H1 (cell line): ENCODE data around the gene SLC2A5. TPM values are rescaled to one million over a fixed set of nuclear protein-coding genes. Genes with fewer than 3 reads are reported as not detected.

Experiments used
- CTCF ChIA-PET: fragments of 300-600 bp; sonication (Branson Sonifier 250); formaldehyde crosslinking; loops from one replicate; lab custom pipeline; 2021; ENCODE audit not compliant: partially characterized antibody; lab: Charles Lee
- POLR2A ChIA-PET: fragments of 300-600 bp; sonication (Branson Sonifier 250); formaldehyde crosslinking; loops from one replicate; lab custom pipeline; 2021; ENCODE audit warnings: inconsistent platforms; ENCODE audit not compliant: partially characterized antibody; lab: Charles Lee
- DNase-seq, 2 experiments: peaks; one replicate each; pipeline versions ENCODE4 v3.0.0 to v3.0.0-alpha.2; 2010 to 2022; ENCODE audit warnings: low spot score in 2 of 2, low read depth in 1 of 2, mixed read lengths in 1 of 2
- FAIRE-seq: peaks from 2 replicates; lab custom pipeline; 2011; peaks lifted over from hg19 to GRCh38; lab: Jason Lieb, UNC
- H2AFZ ChIP-seq: 2 replicates; pipeline ENCODE4 v1.8.1; 2012; ENCODE audit warnings: low read length, inconsistent platforms
- H2AK5ac ChIP-seq: 2 replicates; pipeline ENCODE4 v1.6.1; 2013; ENCODE audit warnings: low read depth, low read length
- H2BK120ac ChIP-seq: replicated peaks from 2 replicates; pipeline ENCODE3; 2013; ENCODE audit warnings: low read depth, low read length, inconsistent platforms
- H2BK12ac ChIP-seq: 2 replicates; pipeline ENCODE4 v1.6.1; 2013; ENCODE audit warnings: low read depth, low read length
- H2BK15ac ChIP-seq: 2 replicates; pipeline ENCODE4 v1.6.1; 2013; ENCODE audit warnings: low read length
- H2BK20ac ChIP-seq: 2 replicates; pipeline ENCODE4 v1.6.1; 2013; ENCODE audit warnings: low read length
- H2BK5ac ChIP-seq: 2 replicates; pipeline ENCODE4 v1.6.1; 2013; ENCODE audit warnings: low read depth, low read length
- H3K14ac ChIP-seq: 2 replicates; pipeline ENCODE4 v1.6.1; 2013; ENCODE audit warnings: inconsistent platforms; ENCODE audit not compliant: insufficient read length
- H3K18ac ChIP-seq: 2 replicates; pipeline ENCODE4 v1.6.1; 2013; ENCODE audit warnings: low read length; ENCODE audit errors: extremely low read depth
- H3K23ac ChIP-seq: 2 replicates; pipeline ENCODE4 v1.6.1; 2013; ENCODE audit warnings: inconsistent platforms; ENCODE audit not compliant: insufficient read length
- H3K23me2 ChIP-seq: 2 replicates; pipeline ENCODE4 v1.6.1; 2013; ENCODE audit warnings: low read depth, low read length
- H3K27ac ChIP-seq: 2 replicates; pipeline ENCODE4 v1.6.1; 2011; ENCODE audit warnings: low read depth, low read length, inconsistent platforms
- H3K27me3 ChIP-seq, 4 experiments: replicated peaks in 1 of 4; 1 replicate in 1 of 4; 2 replicates in 3 of 4; pipeline versions ENCODE4 v1.6.1 to v1.8.1; 2011 to 2013; ENCODE audit warnings: low read length in 3 of 4, mild to moderate bottlenecking in 3 of 4, inconsistent platforms in 2 of 4, mixed read lengths in 2 of 4, moderate library complexity in 1 of 4; ENCODE audit not compliant: control insufficient read depth in 3 of 4, insufficient read depth in 3 of 4; ENCODE audit errors: extremely low read depth in 1 of 4
- H3K36me3 ChIP-seq, 4 experiments: 2 replicates each; pipeline versions ENCODE4 v1.6.1 to v1.8.1; 2011 to 2013; ENCODE audit warnings: mild to moderate bottlenecking in 4 of 4, low read length in 3 of 4, moderate library complexity in 2 of 4, control low read depth in 1 of 4, inconsistent platforms in 1 of 4; ENCODE audit not compliant: insufficient read depth in 4 of 4, control insufficient read depth in 2 of 4
- H3K4ac ChIP-seq: replicated peaks from 2 replicates; pipeline ENCODE3; 2013; ENCODE audit warnings: low read length, low read depth, mixed read lengths, inconsistent platforms; ENCODE audit not compliant: insufficient read length
- H3K4me1 ChIP-seq, 4 experiments: replicated peaks in 1 of 4; 1 replicate in 1 of 4; 2 replicates in 3 of 4; pipeline versions ENCODE4 v1.6.1 to v1.8.1; 2011 to 2013; ENCODE audit warnings: low read length in 3 of 4, inconsistent platforms in 2 of 4, mixed read lengths in 1 of 4; ENCODE audit not compliant: insufficient read depth in 4 of 4, control insufficient read depth in 3 of 4
- H3K4me2 ChIP-seq, 2 experiments: 2 replicates each; pipeline versions ENCODE4 v1.6.1 to v1.8.1; 2011 to 2013; ENCODE audit warnings: low read depth in 2 of 2, low read length in 2 of 2, control low read depth in 1 of 2, inconsistent platforms in 1 of 2, mild to moderate bottlenecking in 1 of 2; ENCODE audit not compliant: insufficient read depth in 1 of 2
- H3K4me3 ChIP-seq, 4 experiments: fragments of 200-600, 300-600 bp in 1 of 4; sonication (generic), shearing (Covaris generic), sonication (Bioruptor Twin) in 1 of 4; 2 replicates each; pipeline versions ENCODE4 v1.5.1 to v1.8.1; 2011 to 2016; ENCODE audit warnings: low read length in 4 of 4, low read depth in 3 of 4, control low read depth in 2 of 4, inconsistent platforms in 2 of 4, mild to moderate bottlenecking in 2 of 4, mixed read lengths in 1 of 4, moderate library complexity in 1 of 4; ENCODE audit not compliant: insufficient read depth in 2 of 4; ENCODE audit errors: extremely low read depth in 1 of 4
- H3K56ac ChIP-seq: replicated peaks from 2 replicates; pipeline ENCODE3; 2013; ENCODE audit warnings: low read depth, mild to moderate bottlenecking, mixed read lengths, low read length, inconsistent platforms; ENCODE audit not compliant: insufficient read length
- H3K79me1 ChIP-seq: 2 replicates; pipeline ENCODE4 v1.6.1; 2013; ENCODE audit warnings: low read depth, low read length, control low read depth
- H3K79me2 ChIP-seq, 2 experiments: 2 replicates each; pipeline versions ENCODE4 v1.6.1 to v1.8.1; 2012 to 2013; ENCODE audit warnings: low read length in 2 of 2, mild to moderate bottlenecking in 2 of 2, inconsistent platforms in 1 of 2; ENCODE audit not compliant: insufficient read depth in 2 of 2, control insufficient read depth in 1 of 2
- H3K9ac ChIP-seq, 4 experiments: replicated peaks in 1 of 4; 1 replicate in 1 of 4; 2 replicates in 3 of 4; pipeline versions ENCODE4 v1.6.1 to v1.8.1; 2011 to 2013; ENCODE audit warnings: low read depth in 3 of 4, low read length in 3 of 4, control low read depth in 2 of 4, mild to moderate bottlenecking in 2 of 4, moderate library complexity in 2 of 4, inconsistent platforms in 1 of 4; ENCODE audit errors: extremely low read depth in 1 of 4
- H3K9me3 ChIP-seq, 2 experiments: 2 replicates each; pipeline versions ENCODE4 v1.6.1 to v1.8.1; 2012 to 2013; ENCODE audit warnings: mild to moderate bottlenecking in 2 of 2, moderate library complexity in 2 of 2, control low read depth in 1 of 2, inconsistent platforms in 1 of 2, low read depth in 1 of 2, low read length in 1 of 2, mixed read lengths in 1 of 2; ENCODE audit not compliant: insufficient read depth in 2 of 2
- H4K20me1 ChIP-seq, 2 experiments: replicated peaks in 1 of 2; 2 replicates each; pipeline versions ENCODE3 to v1.8.1; 2011 to 2013; ENCODE audit warnings: inconsistent platforms in 2 of 2, low read length in 2 of 2, mild to moderate bottlenecking in 1 of 2; ENCODE audit not compliant: insufficient read depth in 2 of 2, control insufficient read depth in 1 of 2
- H4K5ac ChIP-seq: 2 replicates; pipeline ENCODE4 v1.6.1; 2013; ENCODE audit warnings: low read length, low read depth, mixed read lengths, inconsistent platforms; ENCODE audit not compliant: insufficient read length
- H4K8ac ChIP-seq: 2 replicates; pipeline ENCODE4 v1.8.0; 2013; ENCODE audit warnings: mild to moderate bottlenecking, moderate library complexity, low read length, inconsistent platforms; ENCODE audit not compliant: insufficient read depth; ENCODE audit errors: extremely low read depth
- H4K91ac ChIP-seq: replicated peaks from 2 replicates; pipeline ENCODE3; 2013; ENCODE audit warnings: low read length, mixed read lengths, inconsistent platforms; ENCODE audit not compliant: insufficient read length
- BACH1 ChIP-seq: IDR thresholded peaks from 2 replicates; pipeline ENCODE4 v1.6.1; 2012; ENCODE audit warnings: low read length, improper control_type of control experiment
- CEBPB ChIP-seq: IDR thresholded peaks from 2 replicates; pipeline ENCODE4 v1.6.1; 2012; ENCODE audit warnings: low read depth, low read length
- CHD2 ChIP-seq: IDR thresholded peaks from 2 replicates; pipeline ENCODE4 v1.6.1; 2012; ENCODE audit warnings: low read length, improper control_type of control experiment
- EZH2 ChIP-seq: fragments of 200-600 bp; sonication (generic); IDR thresholded peaks from 2 replicates; pipeline ENCODE4 v1.7.1; 2012; ENCODE audit warnings: low read depth, mild to moderate bottlenecking, moderate library complexity, low read length, inconsistent platforms; ENCODE audit not compliant: severe bottlenecking
- MAX ChIP-seq: IDR thresholded peaks from 2 replicates; pipeline ENCODE4 v1.6.1; 2012; ENCODE audit warnings: inconsistent platforms
- RBBP5 ChIP-seq: IDR thresholded peaks from 2 replicates; pipeline ENCODE4 v1.7.1; 2012; ENCODE audit warnings: low read depth, mild to moderate bottlenecking, inconsistent platforms, low read length, moderate library complexity, borderline replicate concordance
- RNF2 ChIP-seq: fragments of 200-900, 300-1000 bp; sonication (generic); IDR thresholded peaks from 2 replicates; pipeline ENCODE4 v1.7.1; 2016; ENCODE audit warnings: borderline replicate concordance, low read depth, mild to moderate bottlenecking, antibody characterized with exemption, low read length; ENCODE audit not compliant: poor library complexity, severe bottlenecking; ENCODE audit errors: missing control alignments
- SP2 ChIP-seq: IDR thresholded peaks from 2 replicates; pipeline ENCODE4 v1.6.1; 2012; ENCODE audit warnings: mild to moderate bottlenecking, low read length, inconsistent platforms
- SRF ChIP-seq: IDR thresholded peaks from 2 replicates; pipeline ENCODE4 v1.6.1; 2011; ENCODE audit warnings: mild to moderate bottlenecking, low read depth, low read length, moderate library complexity
- TAF7 ChIP-seq: optimal IDR thresholded peaks from 2 replicates; pipeline ENCODE3; 2011; ENCODE audit warnings: low read depth, mild to moderate bottlenecking, inconsistent platforms, low read length, moderate library complexity, borderline replicate concordance
- TEAD4 ChIP-seq: IDR thresholded peaks from 2 replicates; pipeline ENCODE4 v1.6.1; 2012; ENCODE audit warnings: low read depth, low read length, inconsistent platforms, mixed read lengths
- WGBS, 2 experiments: shearing (Covaris generic) in 1 of 2; methylation state at CpG; one replicate each; pipeline versions ENCODE4 v1.1.6 to v1.1.7; 2013 to 2015; ENCODE audit warnings: low lambda C conversion rate in 2 of 2, mixed read lengths in 2 of 2, inconsistent platforms in 1 of 2, low coverage in 1 of 2, missing lambda C conversion rate in 1 of 2; ENCODE audit not compliant: insufficient replicate concordance in 2 of 2, insufficient coverage in 1 of 2, insufficient read length in 1 of 2; ENCODE audit errors: extremely low coverage in 1 of 2, missing lambda C conversion rate in 1 of 2; 5-methylcytosine and 5-hydroxymethylcytosine counted together
- polyA plus RNA-seq, 7 experiments: library from polyadenylated mRNA; depleted of rRNA in 3 of 7; stranded (reverse) in 5 of 7; unstranded in 2 of 7; fragments of >200 nt in 5 of 7; fragments of 200-250 nt in 2 of 7; gene quantifications; 1 replicate in 5 of 7; 2 replicates in 1 of 7; 4 replicates in 1 of 7; pipeline versions ENCODE4 v1.2.1 to v1.2.3, GENCODE V29; 2011 to 2013; ENCODE audit warnings: missing spikeins in 2 of 7, mixed read lengths in 2 of 7
- total RNA-seq: library from RNA; stranded (reverse); fragmentation: NEBNext Ultra II Directional; extraction: Animal tissue kit (Norgen Biotek cat#: 25700); gene quantifications from 2 replicates; pipeline ENCODE4 v1.2.1, GENCODE V29; 2021

Gene SLC2A5
- total and polyA plus RNA-seq, 2 of the 8 experiments (the other 6 are each of a cell fraction or from before 2014, with no cell fraction given) = 0.12 TPM; not detected in 1

GRCh38 chr1:9097947-9098705 lies 28.7 kb upstream of the SLC2A5 start:
- H3K27me3 ChIP-seq = no peaks in the 10 kb centered on the region
- no peak overlapping the region for H4K5ac ChIP-seq
- H2BK120ac ChIP-seq = no peak overlapping the region
- H3K4me2 ChIP-seq = no peak overlapping the region
- H3K23ac ChIP-seq = no peak overlapping the region
- ChIA-PET POLR2A (interaction anchor here (0.9 to 1.4 kb wide), 3 partner anchors 13 to 220 kb away, joined by 3 to 6 read pairs (median 3); partner anchors contain the start of gene ENO1), CTCF (interaction anchor here (1.5 to 13.9 kb wide), 4 partner anchors 13 to 135 kb away, joined by 4 to 156 read pairs (median 8); no protein-coding TSS in a partner anchor)
- H3K9ac ChIP-seq = no peak overlapping the region
- H2BK20ac ChIP-seq = no peak overlapping the region
- WGBS, 2 experiments = 90% methylated on average over 13 of the region's 13 CpGs; no CpG with 5 or more reads in 1 of the 2 experiments
- 0 out of 2 replicates have a peak overlapping the region, but pooled peaks have one; percentile 16 for H2AK5ac ChIP-seq
- no peak overlapping the region for H4K91ac ChIP-seq
- no peak overlapping the region for H2BK5ac ChIP-seq
- H3K14ac ChIP-seq = no peak overlapping the region
- peaks cover 12 to 18% of the 10 kb centered on the region in 2 experiments for H3K9me3 ChIP-seq
- H3K36me3 ChIP-seq = no peaks in the 10 kb centered on the region
- H3K79me1 ChIP-seq = no peaks in the 10 kb centered on the region
- H3K79me2 ChIP-seq = no peaks in the 10 kb centered on the region
- TF ChIP-seq TEAD4 (no peak), CEBPB (no peak), TAF7 (no peak), BACH1 (no peak), RBBP5 (no peak), EZH2 (no peak), SRF (no peak), SP2 (no peak), CHD2 (no peak), RNF2 (no peak), MAX (no peak)
- peaks cover 0 to 2% (median 0%) of the 10 kb centered on the region in 4 experiments; a peak in 2 of 7 replicates for H3K4me1 ChIP-seq
- no peak for FAIRE-seq
- H3K4ac ChIP-seq = no peak overlapping the region
- H3K18ac ChIP-seq = no peak overlapping the region
- no peaks in the 10 kb centered on the region for H4K20me1 ChIP-seq
- DNase-seq = no peak
- H3K23me2 ChIP-seq = no peaks in the 10 kb centered on the region
- no peak overlapping the region for H2AFZ ChIP-seq
- no peak overlapping the region for H2BK12ac ChIP-seq
- H3K27ac ChIP-seq = no peak overlapping the region
- H3K56ac ChIP-seq = no peak overlapping the region
- no peak overlapping the region for H4K8ac ChIP-seq
- H2BK15ac ChIP-seq = no peak overlapping the region
- H3K4me3 ChIP-seq = no peak overlapping the region
